Measurements from ENCODE around the gene BEND7.

The BEND7 gene

DNA sequence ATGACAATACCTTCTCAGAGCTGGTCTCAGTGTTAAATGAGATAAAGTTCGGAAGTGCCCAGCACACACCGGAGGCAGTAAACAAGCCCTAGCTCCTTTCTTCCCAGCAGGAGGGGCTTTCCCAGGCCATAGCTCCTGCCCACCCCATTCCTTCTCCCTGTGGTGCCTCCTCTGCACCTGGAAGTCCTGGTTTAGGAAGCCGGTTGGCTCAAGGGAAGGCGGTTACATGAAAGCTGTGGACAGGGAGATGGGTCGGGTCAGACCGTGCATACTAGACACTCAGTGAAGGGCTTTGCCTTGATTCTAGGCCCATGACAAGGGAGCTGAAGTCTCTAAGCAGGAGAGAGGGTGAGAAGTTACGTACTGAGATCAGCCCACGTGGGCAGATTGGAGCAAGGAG is 8.6 kb downstream of the BEND7 start:
- no peak for DNase-seq (ENCODE audit: low spot score)

DNA sequence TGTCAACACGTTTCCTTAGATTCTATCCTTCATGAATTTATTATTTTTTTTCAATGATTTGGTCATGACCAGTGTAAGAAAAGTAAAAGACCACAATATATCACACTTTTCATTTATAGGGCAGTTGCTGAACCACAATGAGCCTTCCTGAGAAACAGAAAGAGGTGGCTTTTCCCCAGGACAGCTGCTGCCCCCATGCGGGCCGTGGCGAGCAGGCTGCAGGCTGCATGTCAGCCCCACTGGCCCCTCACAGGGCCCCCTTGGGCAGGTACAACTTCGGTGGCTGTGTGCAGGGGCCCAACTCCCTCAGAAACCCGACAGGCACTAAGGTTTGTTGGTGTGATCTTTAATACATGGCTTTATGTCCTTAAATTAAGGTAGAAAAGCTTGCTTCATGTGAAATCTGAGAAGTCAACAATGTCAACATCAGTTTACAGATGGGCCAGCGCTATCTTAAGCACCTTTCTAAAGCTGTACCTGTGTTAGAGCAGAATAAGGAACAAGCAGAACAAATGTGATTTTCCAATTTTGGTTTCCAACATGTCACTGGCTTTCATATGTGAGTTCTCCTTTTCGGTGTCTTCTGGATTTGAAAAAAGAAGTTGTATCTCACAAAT is 10.6 kb downstream of the BEND7 start:
- DNase-seq (ENCODE audit: low spot score): no peak

DNA sequence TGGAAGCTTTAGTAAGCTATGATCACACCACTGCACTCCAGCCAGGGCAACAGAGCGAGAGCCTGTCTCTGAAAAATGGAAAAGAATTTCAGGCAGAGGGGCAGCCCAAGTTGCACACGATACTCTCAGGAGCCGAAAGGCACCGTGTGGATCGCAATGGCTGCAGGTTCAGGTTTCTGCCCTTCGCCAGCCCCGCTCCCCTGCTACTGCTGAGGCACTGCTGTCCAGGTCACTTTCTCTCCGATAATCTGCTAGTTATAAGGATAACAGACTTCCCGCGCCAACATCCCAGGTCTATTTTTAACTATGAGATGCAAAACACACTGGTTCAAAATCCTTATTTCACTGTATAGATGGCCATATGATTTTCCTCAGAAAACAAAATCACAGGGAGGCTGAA is 11.1 kb downstream of the BEND7 start:
- DNase-seq (ENCODE audit: low spot score): no peak

DNA sequence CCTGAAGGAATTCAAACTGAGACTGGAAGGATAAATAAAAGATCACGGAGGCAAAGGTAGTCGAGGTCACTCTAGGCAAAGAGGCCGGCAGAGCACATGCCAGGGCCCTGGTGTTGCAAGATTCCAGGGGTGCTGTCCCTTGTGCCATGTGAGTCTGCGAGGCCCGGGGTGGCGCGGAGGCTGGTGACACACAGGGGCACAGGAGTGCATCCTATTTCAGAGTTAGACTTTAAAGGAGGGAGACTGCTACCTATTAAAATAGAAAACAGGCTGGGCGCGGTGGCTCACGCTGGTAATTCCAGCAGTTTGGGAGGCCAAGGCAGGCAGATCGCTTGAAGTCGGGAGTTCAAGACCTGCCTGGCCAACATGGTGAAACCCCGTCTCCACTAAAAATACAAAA is 12.6 kb downstream of the BEND7 start:
- DNase-seq (ENCODE audit: low spot score): no peak

DNA sequence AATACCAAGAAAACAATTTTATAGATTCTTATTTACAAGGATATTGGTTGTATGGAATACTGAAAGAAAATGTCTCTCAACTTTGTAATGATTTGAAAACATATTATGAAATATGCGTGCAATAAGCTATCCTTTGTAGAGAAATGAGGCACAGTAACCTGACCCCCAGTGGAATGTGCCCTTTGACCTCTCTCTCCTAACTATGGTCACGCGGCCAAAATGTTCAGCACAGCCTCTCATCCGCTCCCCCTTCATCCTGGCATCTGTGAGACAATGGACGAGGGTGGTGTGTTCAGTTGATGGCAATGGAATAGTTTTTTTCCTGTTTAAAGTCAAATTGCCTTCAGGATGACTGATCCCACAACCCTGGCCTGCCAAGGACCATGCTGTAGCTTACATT is 13.3 kb downstream of the BEND7 start:
- DNase-seq (ENCODE audit: low spot score): no peak

DNA sequence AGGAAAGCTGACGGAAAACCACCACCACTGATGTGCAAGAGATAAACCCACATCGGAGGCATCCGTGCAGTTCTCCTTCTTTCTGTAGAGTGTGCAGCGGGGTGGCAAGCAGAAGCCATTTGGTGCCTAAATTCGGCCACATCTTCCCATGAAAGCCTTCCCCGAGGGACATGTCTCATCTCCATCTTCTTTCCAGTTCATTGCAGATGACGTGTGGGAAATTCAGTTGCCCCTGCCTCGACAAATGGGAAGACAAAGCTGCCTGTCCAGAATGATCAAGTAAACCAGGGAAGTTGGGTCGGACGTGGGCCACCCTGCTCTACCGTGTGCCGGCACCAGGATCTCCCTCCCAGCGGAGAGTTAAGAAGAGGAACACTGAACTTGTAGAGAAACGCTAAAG is 14.5 kb downstream of the BEND7 start:
- DNase-seq (ENCODE audit: low spot score): no peak

DNA sequence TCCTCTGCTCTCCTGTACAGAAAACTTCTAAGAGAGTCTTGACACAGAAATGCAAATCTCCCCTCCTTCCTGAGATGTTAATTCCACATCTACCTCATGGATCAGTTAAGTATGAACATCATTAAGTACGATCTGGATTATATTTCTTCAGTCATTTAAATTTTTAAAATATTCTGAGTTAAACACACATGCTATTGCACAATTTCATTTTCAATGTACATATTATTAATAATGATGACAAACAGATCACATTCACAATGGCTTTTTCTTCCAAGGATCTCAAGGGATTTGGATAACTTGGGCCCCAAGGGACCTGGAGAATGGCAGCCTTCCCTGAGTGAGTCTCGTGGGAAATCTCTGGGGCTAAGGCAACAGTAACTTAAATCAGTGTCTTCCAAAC is 16.2 kb downstream of the BEND7 start:
- no peak for DNase-seq (ENCODE audit: low spot score)

DNA sequence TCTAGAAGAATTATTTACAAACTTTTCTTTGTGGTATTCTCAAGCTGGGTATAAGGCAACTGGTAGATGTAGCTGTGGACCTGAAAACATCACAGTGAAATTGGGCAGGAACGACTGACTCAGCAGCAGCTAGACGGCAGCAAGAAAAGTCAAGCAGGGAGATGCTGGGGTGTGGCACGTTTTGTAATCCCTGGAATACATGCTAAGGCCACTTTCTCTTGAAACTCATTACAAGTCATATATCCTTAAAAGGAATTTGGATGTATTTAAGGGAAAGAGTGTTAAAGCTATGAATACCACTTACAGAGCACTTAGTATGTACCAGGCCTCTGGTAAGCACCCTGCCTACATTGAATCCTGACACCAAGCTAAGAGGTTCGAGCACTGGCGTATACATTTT is 17.4 kb downstream of the BEND7 start:
- DNase-seq (ENCODE audit: low spot score): no peak

DNA sequence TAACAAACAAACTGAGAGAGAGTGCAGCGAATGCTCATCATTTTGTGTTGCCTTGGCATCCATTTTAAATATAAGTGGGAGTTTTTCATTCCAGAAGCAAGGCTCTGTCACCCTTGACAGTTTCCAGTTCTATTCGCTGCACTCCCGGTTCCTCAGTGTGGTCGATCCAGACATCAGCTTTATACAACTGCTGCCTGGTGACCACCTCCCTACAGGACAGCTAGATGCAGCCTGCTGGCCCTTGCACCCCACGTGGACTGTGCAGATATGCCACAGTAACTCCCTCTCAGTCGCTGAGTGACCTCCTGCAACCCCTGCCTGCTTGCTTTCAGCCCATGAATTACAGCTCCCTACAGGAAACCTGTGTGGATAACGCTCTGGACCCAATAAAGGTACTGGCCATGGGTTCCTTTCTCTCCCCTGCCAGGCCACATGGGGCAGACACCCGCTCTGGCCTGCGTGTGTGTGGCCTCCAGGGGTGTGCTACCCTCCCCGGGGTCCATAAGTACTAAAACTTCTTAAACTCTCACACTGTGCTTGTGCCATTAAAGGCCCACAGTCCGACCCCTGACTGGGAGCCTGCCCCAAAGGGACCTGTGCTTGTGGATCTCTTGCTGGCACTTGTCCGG is 23.6 kb downstream of the BEND7 start:
- DNase-seq (ENCODE audit: low spot score): no peak

DNA sequence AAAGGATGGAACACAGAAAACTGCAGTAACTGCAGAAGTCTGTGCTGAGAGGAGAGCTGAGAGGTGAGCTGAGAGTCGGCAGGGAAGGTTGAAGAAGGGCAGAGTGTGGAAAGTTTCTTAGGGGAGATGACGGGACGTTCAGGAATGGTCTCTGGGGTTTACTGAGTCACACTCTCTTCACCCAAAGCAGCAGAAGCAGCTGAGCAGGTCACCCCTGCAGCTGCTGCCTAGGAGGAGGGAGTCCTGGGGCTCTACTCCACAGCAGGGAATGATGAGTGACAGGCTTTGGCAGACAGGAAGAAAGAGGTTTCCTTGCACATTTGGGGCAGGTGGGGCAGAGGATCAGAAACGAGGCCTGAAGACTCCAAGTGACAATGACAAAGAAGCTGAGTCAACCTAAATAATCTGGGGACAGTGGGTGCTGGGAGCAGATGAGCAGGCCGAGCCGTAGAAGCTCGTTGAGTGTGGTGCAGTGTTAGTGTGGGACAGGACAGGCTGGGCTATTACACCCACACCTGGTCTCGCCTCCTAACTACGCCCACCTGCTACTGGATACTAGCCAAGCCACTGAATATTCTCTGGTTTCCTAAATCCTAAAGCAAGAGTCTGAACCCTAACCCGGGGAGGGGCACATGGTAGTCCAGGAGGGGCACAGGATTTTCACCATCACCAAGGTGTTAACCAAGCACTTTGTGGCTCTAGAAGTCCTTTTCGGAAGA is 24.9 kb downstream of the BEND7 start:
- no peak for DNase-seq (ENCODE audit: low spot score)

DNA sequence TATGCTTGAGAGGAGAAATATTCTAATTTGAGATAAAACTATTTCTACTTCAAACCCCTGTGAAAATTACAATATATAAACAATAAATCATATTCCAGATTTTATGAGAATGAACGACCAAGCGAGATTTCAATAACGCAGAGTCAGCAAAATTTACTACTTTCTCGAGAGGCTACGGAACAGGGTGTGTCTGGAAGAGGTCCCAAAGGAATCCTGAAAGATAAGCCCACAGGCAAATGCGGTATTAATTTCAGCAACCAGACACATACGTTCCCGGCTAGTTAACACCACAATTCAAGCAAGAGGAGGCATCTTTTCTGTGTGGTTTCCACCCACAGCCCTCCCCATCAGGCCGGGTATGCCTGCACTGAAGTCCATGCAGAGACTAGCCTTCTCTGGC is 26.4 kb downstream of the BEND7 start:
- no peak for DNase-seq (ENCODE audit: low spot score)

DNA sequence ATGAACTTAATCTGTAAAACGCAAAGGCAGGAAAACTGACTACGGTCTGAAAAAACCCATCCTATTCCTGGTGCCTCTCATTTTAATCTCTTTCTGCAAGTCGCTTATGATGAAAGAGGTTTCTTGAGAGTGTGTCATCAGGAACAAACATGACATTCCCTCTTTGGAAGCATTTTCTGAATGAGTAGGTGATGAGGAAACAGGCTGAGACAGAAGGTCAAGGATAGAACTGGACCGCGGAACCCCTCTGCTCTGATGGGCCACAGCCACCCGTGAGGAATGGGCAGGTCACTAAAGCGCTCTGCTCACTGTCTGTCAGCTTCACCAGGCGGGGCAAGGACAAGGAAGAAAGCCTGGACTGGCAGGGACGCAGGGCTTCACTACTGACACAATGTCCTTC is 28.6 kb downstream of the BEND7 start:
- no peak for DNase-seq (ENCODE audit: low spot score)

DNA sequence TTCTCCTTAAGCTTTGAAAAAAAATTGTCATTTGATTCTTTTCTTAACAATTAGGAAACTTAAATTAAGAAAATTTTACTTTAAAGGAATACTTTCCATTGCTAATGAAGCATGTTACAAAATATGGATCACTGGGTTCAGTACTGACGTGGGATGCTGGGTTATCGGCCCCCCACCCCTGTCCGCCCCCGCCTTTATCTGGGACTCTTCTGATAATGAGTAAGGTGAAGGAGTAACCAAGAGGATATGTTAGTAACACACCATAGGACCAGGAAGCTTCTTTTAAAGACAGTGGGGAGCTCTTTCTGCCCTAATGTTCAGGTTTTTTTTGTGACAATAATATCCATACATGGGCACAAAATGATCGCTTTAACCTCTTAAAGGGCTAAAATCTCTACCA is 29.7 kb downstream of the BEND7 start:
- no peak for DNase-seq (ENCODE audit: low spot score)

DNA sequence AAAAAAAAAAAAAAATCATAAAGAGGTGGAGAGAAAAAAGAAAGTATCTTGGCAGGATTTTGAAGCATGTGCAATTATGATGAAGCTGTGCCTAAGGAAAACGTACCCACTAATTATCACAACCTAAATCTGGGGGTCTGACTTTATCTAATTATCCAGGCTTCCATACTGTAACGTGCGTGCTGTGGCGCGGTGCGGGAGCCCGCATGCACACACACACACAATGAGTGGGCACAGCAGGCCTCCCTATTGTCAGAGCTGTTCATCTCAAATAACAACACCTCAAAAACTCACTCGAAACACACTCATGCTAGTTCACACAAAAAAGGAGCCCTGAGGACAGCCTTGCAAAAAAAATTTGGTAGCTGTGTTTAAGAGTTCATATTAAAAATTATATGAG is 31.9 kb downstream of the BEND7 start:
- no peak for DNase-seq (ENCODE audit: low spot score)

DNA sequence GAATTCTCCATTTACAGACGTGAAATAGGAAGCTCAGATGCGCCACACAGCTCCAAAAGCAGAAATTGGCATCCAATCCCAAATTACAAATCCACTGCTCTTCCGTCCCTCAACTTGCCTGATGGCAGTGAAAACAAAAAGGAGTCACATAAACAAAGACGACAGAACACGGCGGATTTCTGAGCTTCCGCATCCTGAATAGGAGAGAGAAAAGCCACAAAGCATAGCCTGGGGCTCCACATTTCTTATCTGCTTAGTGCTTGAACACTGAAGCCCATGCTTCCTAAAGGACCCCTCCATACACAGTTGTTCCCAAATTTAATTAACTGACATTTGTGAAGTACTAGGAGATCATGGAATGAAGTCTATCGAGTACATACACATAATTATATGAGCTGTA is 32.6 kb downstream of the BEND7 start:
- DNase-seq (ENCODE audit: low spot score): no peak

DNA sequence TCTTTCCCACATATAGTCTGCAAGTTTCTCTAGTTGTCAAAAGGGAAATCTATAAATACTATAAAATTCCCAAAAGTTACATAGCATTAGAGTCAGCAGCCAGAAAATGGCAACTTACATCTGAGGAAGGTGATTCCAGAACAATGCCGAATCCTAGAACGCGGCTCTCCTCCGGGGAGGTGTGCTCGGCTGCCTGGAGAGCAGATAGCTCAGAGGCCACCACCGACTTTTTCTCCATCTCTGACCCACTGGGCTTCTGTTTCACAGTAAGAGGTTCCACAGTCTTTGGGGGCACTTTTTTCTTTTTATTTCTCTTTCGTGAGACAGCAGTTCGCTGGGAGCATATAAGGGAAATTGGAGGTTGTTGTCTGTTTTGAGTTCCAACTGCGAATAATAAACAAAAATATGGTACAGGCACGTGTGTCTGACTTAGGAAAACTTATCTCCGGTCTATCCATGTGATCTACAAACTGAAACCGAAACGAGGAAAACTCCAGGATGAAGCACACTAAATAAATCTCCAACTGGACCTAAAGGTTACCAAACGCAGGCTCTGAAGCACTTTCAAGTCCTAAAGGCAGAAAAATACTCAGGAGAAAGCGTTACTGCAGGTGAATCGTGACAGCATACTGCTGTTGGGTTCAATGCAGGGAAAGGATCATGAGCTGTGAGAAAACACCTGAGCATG is 36.2 kb downstream of the BEND7 start:
- DNase-seq (ENCODE audit: low spot score): no peak

DNA sequence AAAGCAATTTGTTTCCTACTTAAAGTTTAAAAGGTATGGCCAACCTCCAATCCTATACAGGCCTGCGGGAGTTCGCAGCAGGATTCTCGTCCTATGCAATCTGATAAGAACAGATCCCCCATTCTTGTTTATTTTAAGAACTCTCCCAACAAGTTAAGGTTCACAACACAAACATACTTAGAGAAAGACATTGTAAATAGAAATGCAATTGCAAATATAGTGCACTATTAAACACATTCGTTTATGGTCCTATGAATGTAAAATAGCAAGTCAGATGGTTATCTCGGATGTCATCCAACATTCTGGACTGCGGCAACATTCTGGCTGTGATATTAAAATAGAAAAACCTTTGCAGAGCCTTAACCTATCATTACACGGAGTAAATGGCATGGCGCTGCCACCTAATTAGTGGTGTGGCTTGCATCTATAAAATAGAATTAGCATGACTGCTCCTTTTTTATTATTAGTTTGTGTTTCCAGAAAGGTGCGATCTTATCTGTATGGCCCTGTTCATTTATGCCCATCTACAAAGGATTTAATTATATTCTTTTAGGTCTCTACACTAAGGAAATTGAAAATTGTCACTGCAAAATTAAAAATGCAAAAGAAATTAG is 37.0 kb downstream of the BEND7 start:
- no peak for DNase-seq (ENCODE audit: low spot score)

DNA sequence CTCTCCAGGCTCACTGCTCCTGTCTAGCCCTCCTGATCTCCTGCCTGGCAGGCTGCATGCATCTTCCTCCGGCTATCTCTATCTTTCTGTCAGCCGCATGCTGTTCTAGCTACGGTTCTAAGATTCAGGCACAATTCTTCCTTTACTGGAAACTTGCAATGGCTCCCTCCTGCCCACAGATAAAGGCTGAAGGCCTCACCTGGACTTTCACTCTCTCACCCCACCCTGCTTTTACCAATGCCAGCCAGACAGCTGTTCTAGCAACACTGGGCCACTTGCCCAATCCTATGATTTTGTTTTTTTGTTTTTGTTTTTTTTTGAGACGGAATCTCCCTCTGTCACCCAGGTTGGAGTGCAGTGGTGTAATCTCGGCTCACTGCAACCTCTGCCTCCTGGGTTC is 38.3 kb downstream of the BEND7 start:
- DNase-seq (ENCODE audit: low spot score): no peak

DNA sequence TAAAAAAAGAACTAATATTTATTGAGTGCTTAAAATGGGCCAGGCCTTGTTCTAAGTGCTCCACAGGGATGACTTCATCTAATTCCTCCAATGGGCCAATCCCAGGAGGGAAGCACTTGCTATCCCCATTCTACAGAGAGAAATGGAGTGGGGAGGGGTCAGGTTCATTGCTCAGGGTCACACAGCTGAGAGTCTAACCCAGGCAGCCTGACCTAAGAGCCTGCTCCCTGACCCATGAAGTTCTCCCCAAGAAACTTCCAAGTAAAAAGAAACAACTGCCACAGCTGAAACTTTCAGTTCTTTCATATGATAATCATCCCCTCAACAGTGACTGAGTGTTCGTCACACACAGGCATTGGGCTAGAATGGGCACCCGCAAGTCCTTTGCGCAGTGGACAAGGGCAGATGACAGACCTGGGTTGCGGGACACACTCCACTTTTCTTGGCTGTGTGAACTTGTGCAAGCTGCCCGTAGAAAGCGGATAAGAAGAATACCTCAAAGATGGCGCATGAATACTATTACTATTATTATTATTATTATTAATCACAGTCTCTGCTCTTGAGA is 39.7 kb downstream of the BEND7 start:
- no peak for DNase-seq (ENCODE audit: low spot score)

DNA sequence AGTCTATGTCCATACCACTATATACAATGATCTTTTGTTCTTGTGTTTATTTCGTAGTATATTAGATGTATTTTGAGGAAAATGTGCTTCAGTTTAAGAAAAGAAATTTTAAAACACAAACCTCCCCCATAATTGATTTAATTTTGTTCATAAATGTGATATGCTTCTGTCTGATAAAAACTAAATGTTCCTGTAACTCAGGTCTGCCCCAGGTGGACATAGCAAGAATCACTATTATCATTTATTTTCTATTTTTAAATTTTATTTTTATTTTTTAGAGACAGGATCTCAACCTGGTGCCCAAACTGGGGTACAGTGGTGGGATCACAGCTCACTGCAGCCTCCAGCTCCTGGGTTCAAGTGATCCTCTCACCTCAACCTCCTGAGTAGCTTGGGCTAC is 43.2 kb downstream of the BEND7 start:
- no peak for DNase-seq (ENCODE audit: low spot score)

DNA sequence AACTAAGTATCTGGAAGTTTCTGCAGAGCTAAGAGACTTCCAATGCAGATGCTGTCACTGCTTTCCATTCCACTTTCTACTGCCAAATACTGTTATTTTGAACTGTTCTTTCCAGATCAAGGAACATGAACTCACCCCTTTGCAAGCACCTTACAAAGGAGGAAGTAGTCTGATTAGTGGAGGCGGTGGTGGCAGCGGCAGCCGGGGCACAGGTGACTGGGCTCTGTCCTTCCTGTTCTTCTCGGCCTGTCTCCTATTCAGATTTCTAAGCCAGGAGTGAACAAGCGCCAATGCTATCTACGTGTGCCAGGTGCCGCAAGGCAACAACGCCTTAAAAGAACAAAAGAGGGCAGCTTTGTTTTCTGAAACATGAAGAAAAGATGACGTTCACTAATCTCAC is 44.9 kb downstream of the BEND7 start:
- no peak for DNase-seq (ENCODE audit: low spot score)

DNA sequence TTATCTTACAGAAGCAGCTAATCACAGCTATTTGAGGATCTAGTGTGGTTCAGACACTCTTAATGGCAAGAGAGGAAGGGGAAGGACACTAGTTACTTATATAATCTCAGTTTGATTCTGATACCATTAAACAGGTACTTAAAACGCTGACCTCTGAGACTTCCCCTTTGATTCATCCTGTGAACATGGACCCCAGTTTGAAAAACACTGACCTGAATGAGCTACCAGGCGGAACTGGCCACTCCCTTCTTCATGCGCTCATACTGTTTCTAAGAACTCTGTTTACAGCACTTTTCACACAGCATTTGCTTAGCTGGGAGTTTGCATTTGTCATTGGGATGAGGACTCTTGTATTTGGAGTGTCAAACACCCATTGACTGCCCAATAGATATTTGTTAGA is 45.7 kb downstream of the BEND7 start:
- no peak for DNase-seq (ENCODE audit: low spot score)
